ENCODE data around the gene TMEM150B.

TMEM150B gene

DNA sequence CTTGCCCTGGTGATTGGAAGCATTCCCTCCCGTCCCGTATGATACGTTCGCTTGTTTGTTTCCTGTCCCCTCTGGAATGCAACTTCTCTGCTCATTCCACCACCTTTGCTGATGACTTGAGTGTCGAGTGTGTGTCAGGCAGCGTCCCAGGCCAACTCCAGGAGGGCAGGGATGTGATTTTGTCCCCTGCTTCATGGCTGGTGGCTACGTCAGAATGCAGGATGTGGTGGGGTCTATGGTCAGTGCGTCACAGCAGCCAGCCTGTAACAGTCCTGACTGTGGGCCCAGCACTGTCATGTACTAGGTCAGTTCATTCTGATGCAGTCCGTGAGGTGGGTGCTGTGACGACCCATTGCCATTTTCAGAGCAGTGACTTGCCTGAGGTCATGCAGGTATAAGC, 25.1 kb downstream of the TMEM150B start:
- Mint-ChIP-seq H3K27me3 (ENCODE audit: low read depth) (peaks cover 3% of the 10 kb centered on the region), H3K27ac (no peak overlapping the region), H3K9me3 (no peaks in the 10 kb centered on the region), H3K36me3 (ENCODE audit: low read depth) (no peaks in the 10 kb centered on the region), H3K4me1 (ENCODE audit: low read depth) (peaks cover 8% of the 10 kb centered on the region), H3K4me3 (no peak overlapping the region)
- DNase-seq (ENCODE audit: low spot score) = no peak

DNA sequence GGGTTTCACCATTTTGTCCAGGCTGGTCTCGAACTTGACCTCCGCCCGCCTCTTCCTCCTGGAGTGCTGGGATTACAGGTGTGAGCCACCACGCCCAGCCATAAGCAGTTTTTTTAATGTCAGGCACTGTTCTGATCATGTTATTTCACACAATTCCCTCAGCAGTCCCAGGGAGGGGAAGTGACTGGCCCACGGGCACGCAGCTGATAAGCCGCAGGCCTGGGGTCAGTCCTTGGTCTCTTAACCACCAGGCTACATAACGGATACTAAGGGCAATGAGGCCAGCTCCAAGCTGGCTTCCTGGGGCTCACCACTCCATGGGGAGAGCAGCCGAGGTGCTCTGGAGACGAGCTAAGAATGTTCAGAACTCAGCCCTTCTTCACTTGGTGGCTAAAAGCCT, 27.9 kb downstream of the TMEM150B start:
- Mint-ChIP-seq H3K9me3 (no peaks in the 10 kb centered on the region), H3K36me3 (ENCODE audit: low read depth) (no peaks in the 10 kb centered on the region), H3K4me3 (no peak overlapping the region), H3K27me3 (ENCODE audit: low read depth) (peaks cover 3% of the 10 kb centered on the region), H3K4me1 (ENCODE audit: low read depth) (peaks cover 5% of the 10 kb centered on the region), H3K27ac (no peak overlapping the region)
- DNase-seq (ENCODE audit: low spot score) = no peak

GRCh38 chr19:55289117-55289796, 35.9 kb downstream of the TMEM150B start:
- Mint-ChIP-seq H3K4me1 (ENCODE audit: low read depth) (peaks cover 4% of the 10 kb centered on the region), H3K9me3 (no peaks in the 10 kb centered on the region), H3K36me3 (ENCODE audit: low read depth) (no peaks in the 10 kb centered on the region), H3K4me3 (no peak overlapping the region), H3K27me3 (ENCODE audit: low read depth) (no peaks in the 10 kb centered on the region), H3K27ac (no peak overlapping the region)
- DNase-seq (ENCODE audit: low spot score) = no peak

GRCh38 chr19:55287361-55288079, 37.6 kb downstream of the TMEM150B start:
- peaks cover 5% of the 10 kb centered on the region for H3K27me3 Mint-ChIP-seq (ENCODE audit: low read depth)
- DNase-seq (ENCODE audit: low spot score) = no peak
- H3K4me3 Mint-ChIP-seq = no peak overlapping the region
- H3K27ac Mint-ChIP-seq = no peak overlapping the region
- no peaks in the 10 kb centered on the region for H3K9me3 Mint-ChIP-seq
- H3K36me3 Mint-ChIP-seq (ENCODE audit: low read depth) = no peaks in the 10 kb centered on the region
- peaks cover 7% of the 10 kb centered on the region for H3K4me1 Mint-ChIP-seq (ENCODE audit: low read depth)

GRCh38 chr19:55285229-55285890, 39.8 kb downstream of the TMEM150B start:
- peaks cover 5% of the 10 kb centered on the region for H3K27me3 Mint-ChIP-seq (ENCODE audit: low read depth)
- H3K9me3 Mint-ChIP-seq = no peaks in the 10 kb centered on the region
- DNase-seq (ENCODE audit: low spot score) = no peak
- H3K4me1 Mint-ChIP-seq (ENCODE audit: low read depth) = peaks cover 13% of the 10 kb centered on the region
- no peak overlapping the region for H3K4me3 Mint-ChIP-seq
- no peaks in the 10 kb centered on the region for H3K36me3 Mint-ChIP-seq (ENCODE audit: low read depth)
- peak overlapping the region; percentile 39 for H3K27ac Mint-ChIP-seq

- Mint-ChIP-seq H3K27ac (no peak overlapping the region), H3K4me3 (no peak overlapping the region), H3K9me3 (no peaks in the 10 kb centered on the region)
Observed at GRCh38 chr19:55284405-55285058, 40.6 kb downstream of the TMEM150B start.

GRCh38 chr19:55283548-55284377, 41.4 kb downstream of the TMEM150B start, which contains the start of gene BRSK1:
TSS of gene BRSK1 (plus strand) at chr19:55283997. CDS start at chr19:55284443, 446 bp downstream.
- Mint-ChIP-seq H3K4me1 (ENCODE audit: low read depth) (peaks cover 22% of the 10 kb centered on the region), H3K27me3 (ENCODE audit: low read depth) (peaks cover 5% of the 10 kb centered on the region), H3K27ac (peak within 1 kb of the TSS; percentile 37), H3K36me3 (ENCODE audit: low read depth) (peaks cover 3% of the 10 kb centered on the region), H3K4me3 (peak within 1 kb of the TSS; percentile 65), H3K9me3 (no peaks in the 10 kb centered on the region)
- peak; percentile 14 for DNase-seq (ENCODE audit: low spot score)

More at GRCh38 chr19:55284405-55285058, 40.6 kb downstream of the TMEM150B start:
- Mint-ChIP-seq H3K36me3 (ENCODE audit: low read depth) (peaks cover 3% of the 10 kb centered on the region), H3K27me3 (ENCODE audit: low read depth) (peaks cover 5% of the 10 kb centered on the region), H3K4me1 (ENCODE audit: low read depth) (peaks cover 18% of the 10 kb centered on the region)
- no peak for DNase-seq (ENCODE audit: low spot score)

DNA sequence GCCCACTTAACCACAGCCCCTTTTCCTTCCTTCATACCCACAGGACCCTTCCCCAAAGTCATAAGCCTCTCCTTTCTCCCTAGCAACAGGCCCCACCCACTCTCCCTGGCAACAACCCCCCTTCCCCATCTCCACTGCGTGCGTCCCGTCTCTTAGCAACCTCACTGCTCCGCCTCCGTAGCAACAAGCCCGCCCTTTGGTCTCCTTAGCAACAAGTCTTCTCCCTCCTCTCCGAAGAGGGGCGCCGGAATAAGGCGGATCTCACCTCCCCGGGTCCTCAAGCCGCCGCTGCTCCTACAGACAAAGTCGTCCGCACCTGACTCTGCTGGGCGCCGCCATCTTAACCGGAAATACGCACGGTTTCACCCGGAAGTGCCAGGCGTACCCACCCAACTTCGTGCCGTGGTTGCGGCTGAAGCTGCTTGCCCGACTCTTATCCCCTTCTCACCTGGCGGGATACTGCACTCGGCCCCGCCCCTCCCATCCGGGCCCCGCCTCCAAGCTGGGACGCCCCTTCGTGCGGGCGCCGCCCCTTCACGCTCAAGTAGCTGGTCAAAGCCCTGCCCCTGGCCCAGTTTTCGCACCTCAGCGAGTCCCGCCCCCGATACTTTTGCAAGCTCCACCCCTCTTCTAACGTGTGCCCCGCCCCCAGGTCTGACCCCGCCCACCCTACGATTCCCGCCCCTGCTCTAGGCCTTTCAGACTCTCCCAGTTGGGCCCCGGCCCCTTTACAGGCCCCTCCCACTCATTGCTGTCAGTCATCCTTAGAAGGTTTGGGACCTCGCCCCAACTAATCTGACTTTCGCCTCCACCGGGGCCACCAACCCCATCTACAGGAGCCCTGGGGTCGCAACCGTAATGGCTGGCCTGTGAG, 45.1 kb downstream of the TMEM150B start, which contains the start of gene HSPBP1:
Gene HSPBP1, minus strand, starts transcription at position 341 of the 874 bp plus-strand sequence. CDS start 502 bp downstream, outside the sequence.
- peaks cover 5% of the 10 kb centered on the region for H3K27me3 Mint-ChIP-seq (ENCODE audit: low read depth)
- H3K4me3 Mint-ChIP-seq = peak within 1 kb of the TSS; percentile 95
- H3K4me1 Mint-ChIP-seq (ENCODE audit: low read depth) = peaks cover 26% of the 10 kb centered on the region
- peak within 1 kb of the TSS; percentile 96 for H3K27ac Mint-ChIP-seq
- peaks cover 6% of the 10 kb centered on the region for H3K36me3 Mint-ChIP-seq (ENCODE audit: low read depth)
- DNase-seq (ENCODE audit: low spot score) = peak; percentile 95
- no peaks in the 10 kb centered on the region for H3K9me3 Mint-ChIP-seq

- H3K27me3 Mint-ChIP-seq (ENCODE audit: low read depth) = peaks cover 5% of the 10 kb centered on the region
- H3K27ac Mint-ChIP-seq = peak overlapping the region; percentile 96
- DNase-seq (ENCODE audit: low spot score) = no peak
- H3K4me3 Mint-ChIP-seq = peak overlapping the region; percentile 95
- peaks cover 6% of the 10 kb centered on the region for H3K36me3 Mint-ChIP-seq (ENCODE audit: low read depth)
- peaks cover 26% of the 10 kb centered on the region for H3K4me1 Mint-ChIP-seq (ENCODE audit: low read depth)
- no peaks in the 10 kb centered on the region for H3K9me3 Mint-ChIP-seq
Observed at GRCh38 chr19:55279340-55279739, 45.8 kb downstream of the TMEM150B start.

DNA sequence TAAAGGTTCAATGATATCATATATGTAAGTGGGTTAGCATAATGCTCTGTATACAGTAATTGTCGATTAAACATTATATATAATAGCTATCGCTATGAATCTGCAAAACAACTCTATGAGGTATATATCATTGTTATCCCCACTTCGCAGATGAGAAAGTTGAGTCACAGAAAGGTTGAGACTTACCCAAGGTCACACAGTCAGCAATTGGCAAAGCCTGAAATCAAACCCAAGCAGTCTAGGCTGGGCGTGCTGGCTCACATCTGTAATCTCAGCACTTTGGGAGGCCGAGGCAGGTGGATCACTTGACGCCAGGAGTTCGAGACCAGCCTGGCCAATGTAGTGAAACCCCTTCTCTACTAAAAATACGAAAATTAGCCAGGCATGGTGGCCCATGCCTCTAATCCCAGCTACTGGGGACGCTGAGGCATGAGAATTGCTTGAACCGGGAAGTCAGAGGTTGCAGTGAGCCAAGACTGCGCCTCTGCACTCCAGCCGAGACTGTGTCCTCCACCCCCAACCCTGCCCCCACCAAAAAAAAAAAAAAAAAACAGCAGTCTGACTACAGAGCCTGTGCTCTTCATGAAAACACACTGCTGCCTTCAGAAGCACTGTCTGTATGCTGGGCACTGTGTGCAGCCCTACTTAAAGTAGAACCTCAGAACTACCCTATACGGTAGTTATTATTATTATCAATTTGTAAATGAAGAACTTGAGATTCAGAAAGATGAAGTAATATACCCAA, 46.6 kb downstream of the TMEM150B start:
- Mint-ChIP-seq H3K27me3 (ENCODE audit: low read depth) (peaks cover 4% of the 10 kb centered on the region), H3K27ac (peak overlapping the region; percentile 96), H3K36me3 (ENCODE audit: low read depth) (peaks cover 8% of the 10 kb centered on the region), H3K9me3 (no peaks in the 10 kb centered on the region), H3K4me3 (peak overlapping the region; percentile 95), H3K4me1 (ENCODE audit: low read depth) (peaks cover 25% of the 10 kb centered on the region)
- DNase-seq (ENCODE audit: low spot score) = no peak

- H3K4me1 Mint-ChIP-seq (ENCODE audit: low read depth) = peaks cover 24% of the 10 kb centered on the region
- H3K9me3 Mint-ChIP-seq = no peaks in the 10 kb centered on the region
- H3K27me3 Mint-ChIP-seq (ENCODE audit: low read depth) = no peaks in the 10 kb centered on the region
- peaks cover 8% of the 10 kb centered on the region for H3K36me3 Mint-ChIP-seq (ENCODE audit: low read depth)
- DNase-seq (ENCODE audit: low spot score) = no peak
- peak overlapping the region; percentile 7 for H3K4me3 Mint-ChIP-seq
- H3K27ac Mint-ChIP-seq = peak overlapping the region; percentile 20
Observed at GRCh38 chr19:55277494-55277893, 47.6 kb downstream of the TMEM150B start.

Data from T-helper 2 cell treated with Interferon-gamma antibody and Interleukin-4, amounts not matched to agents 5 μg/mL and 100 μg/mL, for 36 hours (primary cell).